Stimulated activated CD4-positive, alpha-beta T cell treated with anti-CD3 and anti-CD28 coated beads, Interleukin-15, amount 100 ng/mL, for 1 hour (primary cell): Measurements from ENCODE around the gene GABPB2.

ENCODE experiments used
- DNase-seq, 2 donors: peaks; one replicate each; pipeline ENCODE4 v3.0.0-alpha.2; 2020; ENCODE audit warnings: low read depth in 1 of 2, low spot score in 1 of 2

Gene GABPB2

DNA sequence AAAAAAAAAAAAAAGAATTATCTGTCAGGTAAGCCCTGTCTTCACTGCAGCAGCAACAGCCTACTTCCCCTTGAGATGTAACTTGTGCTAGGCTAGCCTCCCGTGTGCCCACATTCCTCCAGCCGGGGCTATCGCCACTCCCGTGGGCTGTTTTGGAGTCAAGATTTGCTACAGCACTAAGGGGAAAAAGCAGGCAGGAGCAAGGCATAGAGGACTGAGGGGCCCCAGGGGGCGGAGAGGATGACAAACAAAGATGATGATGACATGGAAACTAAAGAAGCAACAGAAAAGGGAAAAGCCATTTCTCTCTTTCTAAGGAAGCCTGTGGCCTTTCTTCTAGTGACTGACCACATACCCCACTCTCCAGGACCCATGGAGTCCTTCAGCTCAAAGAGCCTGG, 87.8 kb downstream of the GABPB2 start:
- peak in 1 of 2 donors; percentile 33 for DNase-seq

DNA sequence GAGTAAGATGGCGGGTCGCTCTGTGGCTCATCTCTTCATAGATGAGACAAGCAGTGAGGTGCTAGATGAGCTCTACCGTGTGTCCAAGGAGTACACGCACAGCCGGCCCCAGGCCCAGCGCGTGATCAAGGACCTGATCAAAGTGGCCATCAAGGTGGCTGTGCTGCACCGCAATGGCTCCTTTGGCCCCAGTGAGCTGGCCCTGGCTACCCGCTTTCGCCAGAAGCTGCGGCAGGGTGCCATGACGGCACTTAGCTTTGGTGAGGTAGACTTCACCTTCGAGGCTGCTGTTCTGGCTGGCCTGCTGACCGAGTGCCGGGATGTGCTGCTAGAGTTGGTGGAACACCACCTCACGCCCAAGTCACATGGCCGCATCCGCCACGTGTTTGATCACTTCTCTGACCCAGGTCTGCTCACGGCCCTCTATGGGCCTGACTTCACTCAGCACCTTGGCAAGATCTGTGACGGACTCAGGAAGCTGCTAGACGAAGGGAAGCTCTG, 88.2 kb downstream of the GABPB2 start:
- DNase-seq = no peak

DNA sequence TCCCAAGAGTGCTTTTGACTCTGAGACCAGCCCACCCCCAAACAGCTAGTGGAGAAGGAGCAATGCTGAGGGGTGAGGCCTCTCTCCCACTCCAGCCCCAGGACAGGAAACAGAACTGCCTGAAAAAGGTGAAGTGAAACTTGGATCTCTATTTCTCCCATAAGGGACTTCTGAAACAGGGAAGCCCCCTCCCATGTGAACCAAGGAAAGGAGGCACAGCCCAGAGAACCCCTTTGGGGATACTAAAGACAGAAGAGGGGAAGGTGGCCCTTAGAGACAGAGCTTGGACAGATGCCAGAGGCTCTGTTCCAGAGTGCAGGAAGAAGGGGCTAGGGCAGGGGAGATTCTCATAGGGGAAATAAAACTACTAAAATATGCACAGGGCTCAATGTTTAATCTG, 88.8 kb downstream of the GABPB2 start:
- DNase-seq = no peak

DNA sequence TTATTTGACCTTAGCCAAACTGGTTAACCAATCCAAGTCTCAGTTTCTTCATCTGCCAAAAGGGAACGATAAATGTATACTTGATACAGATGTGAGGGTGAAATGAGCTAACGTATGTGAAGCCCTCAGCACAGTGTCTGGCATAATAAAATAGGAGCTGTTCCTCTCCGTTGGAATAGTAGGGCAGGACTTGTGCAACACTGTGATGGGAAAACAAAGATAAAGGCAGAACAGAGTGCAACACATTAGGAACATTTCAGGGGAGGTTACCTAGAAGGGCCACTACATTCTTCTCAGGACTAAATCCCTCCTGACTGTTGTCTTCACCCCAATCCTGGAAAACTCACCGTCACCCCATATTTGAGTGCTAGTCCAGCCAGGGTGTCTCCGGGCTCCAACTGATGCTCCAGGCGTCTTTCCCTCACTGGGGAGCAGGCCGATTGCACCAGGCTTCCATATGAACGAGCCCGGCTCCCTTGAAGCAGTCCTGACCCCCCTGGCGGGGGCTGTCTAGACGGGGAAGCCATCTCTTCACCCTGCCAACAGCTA, 94.2 kb downstream of the GABPB2 start:
- no peak for DNase-seq

DNA sequence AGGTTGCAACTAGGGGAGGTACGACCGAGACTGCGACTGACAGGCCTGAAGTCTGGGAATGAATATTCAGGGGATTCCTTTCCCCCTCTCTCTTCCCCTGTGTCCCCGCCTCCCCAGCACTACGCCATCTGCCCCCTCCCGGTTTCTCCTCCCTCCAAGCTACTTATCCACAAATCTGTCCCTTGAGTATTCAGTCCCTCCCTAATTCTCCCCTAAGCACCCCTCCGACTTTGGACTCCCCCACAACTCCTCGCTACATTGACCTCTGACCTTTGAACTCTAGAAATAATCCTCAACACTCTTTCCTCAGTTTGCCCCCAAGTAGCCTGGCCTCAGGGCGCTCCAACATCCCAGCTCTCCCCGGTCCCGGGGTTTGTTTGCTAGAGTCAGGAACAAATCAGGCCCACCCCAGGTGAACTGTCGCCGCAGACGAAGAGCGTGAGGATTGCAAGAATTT, 94.7 kb downstream of the GABPB2 start:
- DNase-seq = no peak

DNA sequence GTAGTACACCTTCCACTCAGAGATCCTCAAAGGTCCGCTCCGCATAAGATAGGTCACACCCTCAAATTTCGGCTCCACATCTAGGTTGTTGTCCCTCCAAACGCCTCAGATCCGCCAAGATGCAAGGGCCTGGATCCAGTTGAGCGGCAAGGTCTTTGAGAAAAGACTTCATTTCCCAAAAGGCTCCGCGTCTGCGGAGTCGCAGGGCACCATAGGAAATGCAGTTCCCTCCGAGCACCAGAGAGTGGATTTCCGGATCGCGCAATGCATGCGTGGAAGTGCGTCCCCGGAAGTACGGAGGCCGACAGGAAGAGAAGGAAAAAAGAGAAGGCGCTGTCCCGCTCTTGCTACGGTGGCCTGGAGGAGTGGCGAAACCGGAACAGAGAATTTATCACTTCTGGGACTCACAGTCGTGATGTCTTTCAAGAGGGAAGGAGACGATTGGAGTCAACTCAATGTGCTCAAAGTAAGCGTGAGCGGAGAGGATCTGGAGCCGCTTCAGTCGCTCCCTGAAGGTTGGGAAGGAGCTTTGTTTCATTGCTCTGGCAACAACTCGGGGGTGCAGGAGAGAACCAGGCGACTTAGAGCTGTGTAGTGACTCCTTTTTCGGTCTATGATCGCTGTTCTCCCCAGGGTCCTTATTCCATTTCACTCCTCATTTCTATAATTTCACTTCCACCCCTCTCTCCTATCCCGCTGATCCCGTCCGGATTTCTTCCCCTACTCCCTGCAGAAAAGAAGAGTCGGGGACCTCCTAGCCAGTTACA, 95.4 kb downstream of the GABPB2 start, which contains the start of the genes LYSMD1 and SCNM1:
LYSMD1 (minus strand) TSS at position 165 of the 767 bp plus-strand sequence. CDS start 644 bp downstream, outside the sequence.
SCNM1 (plus strand) TSS at position 407 of the 767 bp plus-strand sequence; CDS start at position 416, 9 bp downstream.
- DNase-seq = peak; percentile 85 to 89

DNA sequence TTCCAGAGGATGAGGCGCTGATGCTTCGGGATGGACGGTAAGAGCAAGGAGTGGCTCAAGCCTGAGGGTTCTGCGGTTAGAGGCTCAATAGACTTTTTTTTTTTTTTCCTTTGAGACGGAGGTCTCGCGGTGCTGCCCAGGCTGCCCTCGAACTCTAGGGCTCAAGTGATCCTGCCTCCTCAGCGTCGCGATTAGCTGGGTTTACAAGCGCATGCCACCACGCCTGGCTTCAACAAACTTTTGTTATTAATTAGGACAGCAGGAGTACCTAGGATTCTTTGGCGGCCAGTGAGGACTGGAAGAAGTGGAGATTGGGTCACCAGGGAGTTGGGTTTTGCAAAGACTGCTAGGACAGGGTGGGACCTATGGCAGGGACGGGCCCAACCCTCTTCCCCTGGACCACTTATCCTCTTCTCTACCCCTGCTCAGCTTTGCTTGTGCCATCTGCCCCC, 96.0 kb downstream of the GABPB2 start:
- DNase-seq = no peak

DNA sequence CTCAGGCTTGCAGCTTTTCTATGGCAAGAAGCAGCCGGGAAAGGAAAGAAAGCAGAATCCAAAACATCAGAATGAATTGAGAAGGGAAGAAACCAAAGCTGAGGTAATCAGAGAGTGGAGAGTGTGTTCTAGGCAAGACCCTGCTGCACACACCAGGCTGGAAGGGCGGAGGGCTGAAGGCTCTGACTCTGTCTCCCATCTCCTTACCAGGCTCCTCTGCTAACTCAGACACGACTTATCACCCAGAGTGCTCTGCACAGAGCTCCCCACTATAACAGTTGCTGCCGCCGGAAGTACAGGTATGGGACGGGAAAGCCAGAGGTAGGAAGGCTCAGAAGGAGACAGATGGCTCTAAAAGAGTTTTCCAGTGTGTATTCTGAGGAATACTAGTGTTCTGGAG, 96.6 kb downstream of the GABPB2 start:
- no peak for DNase-seq

DNA sequence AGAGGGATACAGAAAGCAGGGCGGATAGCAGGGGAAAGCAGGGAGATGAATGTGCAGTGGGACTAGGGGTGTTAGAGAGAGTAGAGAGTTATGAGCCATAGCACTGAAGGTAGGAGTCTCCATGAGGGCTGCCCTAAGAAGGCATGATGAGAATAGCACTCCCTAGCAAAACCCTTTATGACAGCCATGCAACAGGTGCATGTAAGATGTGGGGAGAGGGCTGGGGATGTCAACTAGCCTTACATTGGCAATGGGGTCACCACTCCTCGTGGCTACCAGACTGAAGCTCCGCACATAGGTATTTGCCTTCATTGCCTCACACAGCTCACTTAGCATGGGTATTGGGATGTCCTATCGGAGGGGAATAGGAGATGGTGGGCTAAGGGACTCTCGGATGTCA, 100.6 kb downstream of the GABPB2 start:
- DNase-seq = no peak
